ENCODE results near the gene HAPLN3.

Gene HAPLN3

GRCh38 chr15:88897456-88898194 lies 2.3 kb upstream of the HAPLN3 start:
- peak; percentile 61 for TF ChIP-seq CTCF (IDR thresholded peaks at IDR 0.05; ENCODE audit: low read depth, low read length)
- H3K4me1 ChIP-seq: peaks cover 5% of the 10 kb centered on the region; the same call in 1 of the 2 replicates
- no peaks in the 10 kb centered on the region for H3K36me3 ChIP-seq
- DNase-seq: peak; percentile 95
- no peaks in the 10 kb centered on the region for H3K9me3 ChIP-seq
- peaks cover 20% of the 10 kb centered on the region for H3K27me3 ChIP-seq
- no peak overlapping the region for H3K4me3 ChIP-seq (ENCODE audit: low read depth, low read length)

- H3K4me3 ChIP-seq (ENCODE audit: low read depth, low read length): no peak overlapping the region
- no peak for TF ChIP-seq CTCF (IDR thresholded peaks at IDR 0.05; ENCODE audit: low read depth, low read length)
- DNase-seq: no peak
- H3K4me1 ChIP-seq: peaks cover 5% of the 10 kb centered on the region; the same call in 1 of the 2 replicates
- H3K9me3 ChIP-seq: no peaks in the 10 kb centered on the region
- peaks cover 20% of the 10 kb centered on the region for H3K27me3 ChIP-seq
- H3K36me3 ChIP-seq: no peaks in the 10 kb centered on the region
These were observed 1.8 kb upstream of the HAPLN3 start for GRCh38 chr15:88897142-88897455.

- H3K4me1 ChIP-seq: peaks cover 5% of the 10 kb centered on the region; the same call in 1 of the 2 replicates
- H3K4me3 ChIP-seq (ENCODE audit: low read depth, low read length): no peak overlapping the region
- H3K9me3 ChIP-seq: no peaks in the 10 kb centered on the region; the same call in 1 of the 2 replicates
- DNase-seq: no peak
- no peaks in the 10 kb centered on the region for H3K36me3 ChIP-seq
- no peak for TF ChIP-seq CTCF (IDR thresholded peaks at IDR 0.05; ENCODE audit: low read depth, low read length)
- H3K27me3 ChIP-seq: peaks cover 20% of the 10 kb centered on the region
These were observed 1.1 kb upstream of the HAPLN3 start for GRCh38 chr15:88896333-88897033.

GRCh38 chr15:88894348-88894818 lies 961 bp downstream of the HAPLN3 start:
- Histone ChIP-seq H3K27me3 (peaks cover 20% of the 10 kb centered on the region), H3K36me3 (no peaks in the 10 kb centered on the region), H3K4me1 (peaks cover 5% of the 10 kb centered on the region; the same call in 1 of the 2 replicates), H3K9me3 (no peaks in the 10 kb centered on the region; the same call in 1 of the 2 replicates), H3K4me3 (ENCODE audit: low read depth, low read length) (peak overlapping the region; percentile 30)
- DNase-seq: peak; percentile 60
- peak; percentile 72 for TF ChIP-seq CTCF (IDR thresholded peaks at IDR 0.05; ENCODE audit: low read depth, low read length)

- no peak for DNase-seq
- no peak for TF ChIP-seq CTCF (IDR thresholded peaks at IDR 0.05; ENCODE audit: low read depth, low read length)
- H3K9me3 ChIP-seq: no peaks in the 10 kb centered on the region; the same call in 1 of the 2 replicates
- H3K4me1 ChIP-seq: no peaks in the 10 kb centered on the region
- no peaks in the 10 kb centered on the region for H3K36me3 ChIP-seq
- H3K4me3 ChIP-seq (ENCODE audit: low read depth, low read length): no peak overlapping the region
- H3K27me3 ChIP-seq: peaks cover 20% of the 10 kb centered on the region
These were observed 3.6 kb downstream of the HAPLN3 start for GRCh38 chr15:88891540-88892254.
